ENCODE data around the gene CEP41.

DNA sequence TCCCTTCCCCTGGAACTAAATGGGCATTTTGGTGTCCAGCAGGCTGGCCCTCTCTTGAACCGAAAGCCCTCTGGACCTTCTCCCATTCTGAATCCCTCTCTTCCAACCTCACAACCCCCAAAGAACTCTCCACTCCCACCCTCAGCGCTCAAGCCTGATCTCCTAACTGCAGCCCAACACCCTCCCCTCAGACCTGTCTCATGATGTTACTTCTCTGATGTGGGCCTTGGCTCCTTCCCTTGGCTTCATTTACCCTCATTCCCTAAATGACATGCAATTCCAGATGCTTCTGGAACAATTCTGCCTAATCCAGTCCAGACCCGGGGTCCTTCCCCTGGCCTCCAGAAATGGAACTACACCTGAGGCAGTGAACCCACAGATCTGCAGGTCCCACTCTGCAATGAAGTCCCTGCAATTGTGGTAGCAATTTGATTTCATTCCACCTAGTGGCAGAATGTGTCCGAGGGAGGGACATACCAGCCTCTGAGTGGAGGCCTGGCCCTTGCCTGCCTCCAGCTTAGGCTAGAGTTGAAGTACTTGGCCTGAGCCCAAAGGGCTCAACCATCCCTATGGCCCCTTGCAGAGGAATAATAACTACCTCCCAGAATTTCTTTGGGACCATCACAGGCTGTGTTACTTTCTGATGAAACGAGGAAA, 4.1 kb upstream of the CEP41 start:
- TF ChIP-seq POLR2AphosphoS5 (IDR thresholded peaks at IDR 0.05; ENCODE audit: low read depth) (no peak), REST (IDR thresholded peaks at IDR 0.05; ENCODE audit: insufficient replicate concordance, low read depth) (no peak), GABPA (IDR thresholded peaks at IDR 0.05; ENCODE audit: low read depth) (no peak)
- TF ChIP-seq, protein P1, sequence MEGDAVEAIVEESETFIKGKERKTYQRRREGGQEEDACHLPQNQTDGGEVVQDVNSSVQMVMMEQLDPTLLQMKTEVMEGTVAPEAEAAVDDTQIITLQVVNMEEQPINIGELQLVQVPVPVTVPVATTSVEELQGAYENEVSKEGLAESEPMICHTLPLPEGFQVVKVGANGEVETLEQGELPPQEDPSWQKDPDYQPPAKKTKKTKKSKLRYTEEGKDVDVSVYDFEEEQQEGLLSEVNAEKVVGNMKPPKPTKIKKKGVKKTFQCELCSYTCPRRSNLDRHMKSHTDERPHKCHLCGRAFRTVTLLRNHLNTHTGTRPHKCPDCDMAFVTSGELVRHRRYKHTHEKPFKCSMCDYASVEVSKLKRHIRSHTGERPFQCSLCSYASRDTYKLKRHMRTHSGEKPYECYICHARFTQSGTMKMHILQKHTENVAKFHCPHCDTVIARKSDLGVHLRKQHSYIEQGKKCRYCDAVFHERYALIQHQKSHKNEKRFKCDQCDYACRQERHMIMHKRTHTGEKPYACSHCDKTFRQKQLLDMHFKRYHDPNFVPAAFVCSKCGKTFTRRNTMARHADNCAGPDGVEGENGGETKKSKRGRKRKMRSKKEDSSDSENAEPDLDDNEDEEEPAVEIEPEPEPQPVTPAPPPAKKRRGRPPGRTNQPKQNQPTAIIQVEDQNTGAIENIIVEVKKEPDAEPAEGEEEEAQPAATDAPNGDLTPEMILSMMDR (IDR thresholded peaks at IDR 0.05; ENCODE audit: insufficient read depth, low read length): no peak
